Measurements from ENCODE around the gene BATF2. TPM values are rescaled to one million over a fixed set of nuclear protein-coding genes. Genes with fewer than 3 reads are reported as not detected.

The BATF2 gene
- total and polyA plus RNA-seq, 9 of the 15 experiments (the other 6 are each of a cell fraction or from before 2014, with no cell fraction given): 1.7 to 8.9 (median 6.4) TPM

DNA sequence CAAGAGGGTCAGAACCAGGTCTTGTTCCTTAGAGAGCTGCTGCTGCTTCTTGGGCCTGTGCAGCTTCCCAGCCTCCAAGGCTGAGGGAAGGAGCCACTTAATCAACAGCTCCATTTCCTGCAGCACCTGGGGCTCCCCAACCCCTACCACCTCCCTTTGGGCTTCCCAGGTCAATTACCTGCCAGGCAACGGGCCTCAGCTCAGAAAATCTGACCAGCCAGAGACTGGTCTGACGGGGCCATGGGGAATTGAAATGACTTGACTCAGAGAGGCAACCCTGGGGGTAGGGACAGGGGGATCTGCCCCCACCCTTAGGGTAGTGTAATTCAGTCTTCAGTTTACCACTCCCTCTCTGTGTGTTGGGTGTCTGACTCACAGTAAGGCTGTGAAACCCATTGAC is 20.1 kb downstream of the BATF2 start:
- Histone ChIP-seq H3K27me3 (ENCODE audit: control insufficient read depth in 2 of 2, insufficient read depth in 2 of 2, low read length in 2 of 2) (no peaks in the 10 kb centered on the region), H3K4me2 (ENCODE audit: insufficient read depth, low read length) (no peak overlapping the region), H4K20me1 (replicated peaks; ENCODE audit: control insufficient read depth, insufficient read depth, low read length) (no peaks in the 10 kb centered on the region), H3K79me2 (ENCODE audit: control insufficient read depth, insufficient read depth, low read length) (no peaks in the 10 kb centered on the region), H3K9me1 (ENCODE audit: control insufficient read depth, insufficient read depth, low read length) (no peaks in the 10 kb centered on the region), H3K27ac (ENCODE audit: extremely low read depth, low read depth, low read length) (no peak overlapping the region), H3K4me3 (no peak overlapping the region), H3K4me1 (replicated peaks in 1 of 2; ENCODE audit: control insufficient read depth in 2 of 2, insufficient read depth in 2 of 2, low read length in 2 of 2) (peaks cover 4 to 7% of the 10 kb centered on the region in 2 experiments; a peak in 4 of 5 replicates), H2AFZ (ENCODE audit: low read depth, low read length) (no peak overlapping the region), H3K9me3 (replicated peaks; ENCODE audit: control insufficient read depth, insufficient read depth, low read depth, low read length) (no peaks in the 10 kb centered on the region), H3K9ac (ENCODE audit: insufficient read depth in 1 of 2, low read depth in 2 of 2, low read length in 2 of 2) (no peak overlapping the region), H3K36me3 (ENCODE audit: control insufficient read depth, insufficient read depth, low read length) (no peaks in the 10 kb centered on the region)
- ATAC-seq (no peak), DNase-seq (ENCODE audit: extremely low read depth in 1 of 4, low spot score in 3 of 4) (no peak), FAIRE-seq (no peak)
- in situ Hi-C loops (cut with MboI) (no loop called here), intact Hi-C loops (cut with micrococcal nuclease) (no loop called here)
- CTCF ChIA-PET (ENCODE audit: low intra/inter-chr PET ratio): no interaction called here
- no TSS peak for BruUV-seq (replicated peaks)
- POLR2A ChIA-PET: interaction anchor here (0.8 to 1.1 kb wide), 2 partner anchors 141 to 167 kb away, joined by 5 to 6 read pairs; partner anchors contain the start of gene ZNHIT2
- 13% methylated on average over 2 of the region's 2 CpGs for WGBS (ENCODE audit: insufficient coverage, low coverage, missing lambda C conversion rate)
- TF ChIP-seq, protein P1, sequence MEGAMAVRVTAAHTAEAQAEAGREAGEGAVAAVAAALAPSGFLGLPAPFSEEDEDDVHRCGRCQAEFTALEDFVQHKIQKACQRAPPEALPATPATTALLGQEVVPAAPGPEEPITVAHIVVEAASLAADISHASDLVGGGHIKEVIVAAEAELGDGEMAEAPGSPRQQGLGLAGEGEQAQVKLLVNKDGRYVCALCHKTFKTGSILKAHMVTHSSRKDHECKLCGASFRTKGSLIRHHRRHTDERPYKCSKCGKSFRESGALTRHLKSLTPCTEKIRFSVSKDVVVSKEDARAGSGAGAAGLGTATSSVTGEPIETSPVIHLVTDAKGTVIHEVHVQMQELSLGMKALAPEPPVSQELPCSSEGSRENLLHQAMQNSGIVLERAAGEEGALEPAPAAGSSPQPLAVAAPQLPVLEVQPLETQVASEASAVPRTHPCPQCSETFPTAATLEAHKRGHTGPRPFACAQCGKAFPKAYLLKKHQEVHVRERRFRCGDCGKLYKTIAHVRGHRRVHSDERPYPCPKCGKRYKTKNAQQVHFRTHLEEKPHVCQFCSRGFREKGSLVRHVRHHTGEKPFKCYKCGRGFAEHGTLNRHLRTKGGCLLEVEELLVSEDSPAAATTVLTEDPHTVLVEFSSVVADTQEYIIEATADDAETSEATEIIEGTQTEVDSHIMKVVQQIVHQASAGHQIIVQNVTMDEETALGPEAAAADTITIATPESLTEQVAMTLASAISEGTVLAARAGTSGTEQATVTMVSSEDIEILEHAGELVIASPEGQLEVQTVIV (CRISPR knock-in tag; IDR thresholded peaks at IDR 0.05; ENCODE audit: borderline replicate concordance): no peak
- TF ChIP-seq U2AF1 (optimal IDR thresholded peaks at IDR 0.05; ENCODE audit: low read depth, low read length) (no peak), MTA3 (IDR thresholded peaks at IDR 0.05; ENCODE audit: borderline replicate concordance) (no peak), HCFC1 (IDR thresholded peaks at IDR 0.05; ENCODE audit: low read depth, low read length) (no peak), SMAD2 (IDR thresholded peaks at IDR 0.05; ENCODE audit: low read depth, low read length) (no peak), POLR3A (IDR thresholded peaks at IDR 0.05; ENCODE audit: borderline replicate concordance, extremely low read depth, insufficient read depth, insufficient read length) (no peak), HSF4 (CRISPR knock-in tag; IDR thresholded peaks at IDR 0.05; ENCODE audit: borderline replicate concordance) (no peak), NR3C1 (CRISPR knock-in tag; IDR thresholded peaks at IDR 0.05) (no peak), ZC3H11A (IDR thresholded peaks at IDR 0.05; ENCODE audit: low read depth, low read length) (no peak), SAFB (IDR thresholded peaks at IDR 0.05; ENCODE audit: borderline replicate concordance, low read depth, low read length) (no peak), ADNP (tag; IDR thresholded peaks at IDR 0.05) (no peak), C11orf30 (IDR thresholded peaks at IDR 0.05; ENCODE audit: low read depth) (no peak), ZNF165 (CRISPR knock-in tag; IDR thresholded peaks at IDR 0.05; ENCODE audit: borderline replicate concordance) (no peak), ZNF75A (CRISPR knock-in tag; IDR thresholded peaks at IDR 0.05) (no peak), ZNF79 (CRISPR knock-in tag; IDR thresholded peaks at IDR 0.05; ENCODE audit: low read depth) (no peak)
- TF ChIP-seq, protein P2, sequence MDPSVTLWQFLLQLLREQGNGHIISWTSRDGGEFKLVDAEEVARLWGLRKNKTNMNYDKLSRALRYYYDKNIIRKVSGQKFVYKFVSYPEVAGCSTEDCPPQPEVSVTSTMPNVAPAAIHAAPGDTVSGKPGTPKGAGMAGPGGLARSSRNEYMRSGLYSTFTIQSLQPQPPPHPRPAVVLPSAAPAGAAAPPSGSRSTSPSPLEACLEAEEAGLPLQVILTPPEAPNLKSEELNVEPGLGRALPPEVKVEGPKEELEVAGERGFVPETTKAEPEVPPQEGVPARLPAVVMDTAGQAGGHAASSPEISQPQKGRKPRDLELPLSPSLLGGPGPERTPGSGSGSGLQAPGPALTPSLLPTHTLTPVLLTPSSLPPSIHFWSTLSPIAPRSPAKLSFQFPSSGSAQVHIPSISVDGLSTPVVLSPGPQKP (CRISPR knock-in tag; IDR thresholded peaks at IDR 0.05): no peak
- TF ChIP-seq, protein P3, sequence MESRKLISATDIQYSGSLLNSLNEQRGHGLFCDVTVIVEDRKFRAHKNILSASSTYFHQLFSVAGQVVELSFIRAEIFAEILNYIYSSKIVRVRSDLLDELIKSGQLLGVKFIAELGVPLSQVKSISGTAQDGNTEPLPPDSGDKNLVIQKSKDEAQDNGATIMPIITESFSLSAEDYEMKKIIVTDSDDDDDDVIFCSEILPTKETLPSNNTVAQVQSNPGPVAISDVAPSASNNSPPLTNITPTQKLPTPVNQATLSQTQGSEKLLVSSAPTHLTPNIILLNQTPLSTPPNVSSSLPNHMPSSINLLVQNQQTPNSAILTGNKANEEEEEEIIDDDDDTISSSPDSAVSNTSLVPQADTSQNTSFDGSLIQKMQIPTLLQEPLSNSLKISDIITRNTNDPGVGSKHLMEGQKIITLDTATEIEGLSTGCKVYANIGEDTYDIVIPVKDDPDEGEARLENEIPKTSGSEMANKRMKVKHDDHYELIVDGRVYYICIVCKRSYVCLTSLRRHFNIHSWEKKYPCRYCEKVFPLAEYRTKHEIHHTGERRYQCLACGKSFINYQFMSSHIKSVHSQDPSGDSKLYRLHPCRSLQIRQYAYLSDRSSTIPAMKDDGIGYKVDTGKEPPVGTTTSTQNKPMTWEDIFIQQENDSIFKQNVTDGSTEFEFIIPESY (CRISPR knock-in tag; IDR thresholded peaks at IDR 0.05): no peak
